Hepatocyte (in vitro differentiated cells): Measurements from ENCODE around the gene PKNOX2.

Experiments used
- CTCF ChIP-seq: fragments of 200-600 bp; sonication (generic); IDR thresholded peaks from 2 replicates; pipeline ENCODE4 v1.5.1; 2016; ENCODE audit warnings: antibody characterized with exemption, mild to moderate bottlenecking; ENCODE audit not compliant: poor library complexity
- EZH2 ChIP-seq: fragments of 200-600 bp; sonication (generic); IDR thresholded peaks from 2 replicates; pipeline ENCODE4 v1.6.1; 2016; ENCODE audit warnings: antibody characterized with exemption, mild to moderate bottlenecking, borderline replicate concordance

GRCh38 chr11:125401235-125401634 lies 236.7 kb downstream of the PKNOX2 start:
- no peak for TF ChIP-seq CTCF
- TF ChIP-seq EZH2, result no peak
